Right ventricle myocardium inferior (tissue), 1 donor: ENCODE results near the gene CEP55. TPM values are rescaled to one million over a fixed set of nuclear protein-coding genes. Genes with fewer than 3 reads are reported as not detected.
"Not testable (repeated sequence)": the region's sequence is repeated elsewhere in the genome, so short reads cannot be mapped to it uniquely, and the experiment has no call there.

Source experiments
- ATAC-seq: fragments of 200-7000 bp; cut with Tn5 transposase; one replicate; pipeline ENCODE4 v1.9.1; 2020; ENCODE audit warnings: mild to moderate bottlenecking, moderate library complexity
- DNase-seq: peaks from one replicate; pipeline ENCODE4 v3.0.0; 2021; ENCODE audit errors: missing footprints
- intact Hi-C: fragments of 100-400 bp; cut with DNase I; formaldehyde crosslinking; loops from one replicate; pipeline ENCODE4 v1.11.0; 2022
- total RNA-seq: library from RNA; stranded (reverse); fragmentation: NEBNext Ultra II Directional; extraction: Animal tissue kit (Norgen Biotek cat#: 25700); gene quantifications from one replicate; pipeline ENCODE4 v1.2.1, GENCODE V29; 2021
- donor health status: DM: no; HTN: yes; CAD: no; lungs with severe emphysema.

The CEP55 gene
- total RNA-seq, 1 donor from 2014 or later: 1.4 TPM

- DNase-seq, ATAC-seq, intact Hi-C loops: not testable (repeated sequence)
These were observed 28.8 kb upstream of the CEP55 start for GRCh38 chr10:93467635-93468034.

- intact Hi-C loops: no loop called here
These were observed 27.8 kb upstream of the CEP55 start for GRCh38 chr10:93468461-93469213.

GRCh38 chr10:93469454-93469853, 27.0 kb upstream of the CEP55 start:
- DNase-seq (no peak), ATAC-seq (no peak)
- intact Hi-C loops: no loop called here

More at GRCh38 chr10:93468461-93469213, 27.8 kb upstream of the CEP55 start:
- ATAC-seq: no peak
- DNase-seq: no peak

GRCh38 chr10:93471110-93471651, 25.2 kb upstream of the CEP55 start:
- DNase-seq (no peak), ATAC-seq (no peak)
- intact Hi-C loops: no loop called here

- DNase-seq (no peak), ATAC-seq (no peak)
- intact Hi-C loops: no loop called here
These were observed 23.3 kb upstream of the CEP55 start for GRCh38 chr10:93473161-93473560.

- intact Hi-C loops: no loop called here
- no peak for DNase-seq
- no peak for ATAC-seq
These were observed 22.5 kb upstream of the CEP55 start for GRCh38 chr10:93473804-93474472.

- intact Hi-C loops: no loop called here
- ATAC-seq (no peak), DNase-seq (no peak)
These were observed 21.2 kb upstream of the CEP55 start for GRCh38 chr10:93475227-93475626.

- no peak for DNase-seq
These were observed 20.5 kb upstream of the CEP55 start for GRCh38 chr10:93475871-93476270.

GRCh38 chr10:93476756-93477155, 19.7 kb upstream of the CEP55 start:
- DNase-seq: no peak

More at GRCh38 chr10:93475871-93476270, 20.5 kb upstream of the CEP55 start:
- ATAC-seq: no peak
- intact Hi-C loops: no loop called here

GRCh38 chr10:93478873-93479272, 17.5 kb upstream of the CEP55 start:
- DNase-seq (no peak), ATAC-seq (no peak)
- intact Hi-C loops: no loop called here

More at GRCh38 chr10:93476756-93477155, 19.7 kb upstream of the CEP55 start:
- intact Hi-C loops: no loop called here
- ATAC-seq: no peak

GRCh38 chr10:93481637-93482144, 14.7 kb upstream of the CEP55 start:
- ATAC-seq: no peak
- DNase-seq: no peak
- intact Hi-C loops: loop anchor here (1.0 to 2.0 kb wide), 2 partner anchors 45 to 105 kb away; no protein-coding TSS in a partner anchor

GRCh38 chr10:93482145-93482834, 14.1 kb upstream of the CEP55 start, which contains the start of gene MYOF:
Gene MYOF (minus strand): TSS chr10:93482334. CDS start chr10:93482194, 140 bp downstream.
- ATAC-seq (peak; percentile 88), DNase-seq (no peak)
- intact Hi-C loops: loop anchor here (1.0 kb wide), 1 partner anchor 106 kb away; no protein-coding TSS in a partner anchor

GRCh38 chr10:93485690-93486089, 10.7 kb upstream of the CEP55 start:
- DNase-seq: no peak
- ATAC-seq: no peak
- intact Hi-C loops: no loop called here

- intact Hi-C loops: no loop called here
- ATAC-seq (no peak), DNase-seq (no peak)
These were observed 7.4 kb upstream of the CEP55 start for GRCh38 chr10:93488956-93489528.

GRCh38 chr10:93491602-93492121, 4.8 kb upstream of the CEP55 start:
- intact Hi-C loops: no loop called here
- DNase-seq (no peak), ATAC-seq (no peak)

- intact Hi-C loops: no loop called here
- DNase-seq: no peak
- no peak for ATAC-seq
These were observed 3.2 kb upstream of the CEP55 start for GRCh38 chr10:93493162-93493561.

- ATAC-seq (no peak), DNase-seq (no peak)
- intact Hi-C loops: no loop called here
These were observed 1.9 kb upstream of the CEP55 start for GRCh38 chr10:93494494-93494893.

GRCh38 chr10:93495654-93496321, 624 bp upstream of the CEP55 start:
- intact Hi-C loops: no loop called here
- peak; percentile 61 for ATAC-seq
- no peak for DNase-seq
